ENCODE measurements around the gene PACSIN1.

DNA sequence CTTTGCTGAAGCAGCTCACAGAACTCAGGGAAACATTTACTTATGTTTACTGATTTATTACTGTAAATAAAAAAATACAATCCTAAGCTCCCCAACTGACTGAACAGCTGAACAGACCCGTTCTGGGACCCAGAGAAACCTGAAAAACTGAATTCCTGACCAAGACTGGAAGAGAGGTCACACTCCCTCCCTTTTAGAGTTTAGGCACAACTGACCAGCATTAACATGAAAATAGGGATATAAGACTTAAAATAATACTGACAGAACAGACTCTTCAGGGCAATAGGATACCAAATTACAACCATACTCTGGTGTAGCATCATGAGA lies 28.3 kb upstream of the PACSIN1 start:
- TF ChIP-seq GATA2 (IDR thresholded peaks at IDR 0.05; ENCODE audit: low read depth, low read length) = no peak
- no peak for TF ChIP-seq GATA3 (IDR thresholded peaks at IDR 0.05; ENCODE audit: low read depth, low read length)

Measured in SH-SY5Y (cell line).